B cell (primary cell): Measurements from ENCODE around the gene LTC4S. TPM values are rescaled to one million over a fixed set of nuclear protein-coding genes. Genes with fewer than 3 reads are reported as not detected.

Experiments
- ATAC-seq: fragments of 200-7000 bp; cut with Tn5 transposase; one replicate; pipeline ENCODE4 v1.10.0; 2021; ENCODE audit warnings: low read depth, mild to moderate bottlenecking, moderate number of reproducible peaks, moderate library complexity
- CTCF ChIA-PET: fragments of 350-600 bp; sonication (Branson Sonifier 250); formaldehyde crosslinking; loops from one replicate; lab custom pipeline; 2021; ENCODE audit warnings: antibody characterized with exemption, inconsistent platforms; lab: Charles Lee
- POLR2A ChIA-PET: fragments of 350-600 bp; sonication (Branson Sonifier 250); formaldehyde crosslinking; loops from one replicate; lab custom pipeline; 2021; ENCODE audit warnings: antibody characterized with exemption; lab: Charles Lee
- DNase-seq: peaks from one replicate; pipeline ENCODE4 v3.0.0; 2013
- H2AFZ ChIP-seq: 2 replicates; pipeline ENCODE4 v1.6.1; 2012; ENCODE audit warnings: mild to moderate bottlenecking, low read depth, low read length; ENCODE audit not compliant: insufficient read depth, poor library complexity, severe bottlenecking
- H3K27ac ChIP-seq, 2 donors: 1 replicate in 1 of 2; 2 replicates in 1 of 2; pipeline ENCODE4 v1.5.1; 2012 to 2013; ENCODE audit warnings: low read length in 2 of 2, mild to moderate bottlenecking in 2 of 2, moderate library complexity in 1 of 2
- H3K27me3 ChIP-seq, 4 experiments: fragments of 200-600 bp in 1 of 4; sonication (generic) in 1 of 4; replicated peaks in 1 of 4; 1 replicate in 2 of 4; 2 replicates in 2 of 4; pipeline versions ENCODE4 v1.6.1 to v1.7.0; 2013 to 2016; ENCODE audit warnings: low read length in 3 of 4, mild to moderate bottlenecking in 2 of 4, mixed read lengths in 1 of 4, moderate library complexity in 1 of 4; ENCODE audit not compliant: insufficient read depth in 4 of 4, control insufficient read depth in 3 of 4; ENCODE audit errors: control extremely low read depth in 1 of 4
- H3K36me3 ChIP-seq, 2 experiments: replicated peaks in 1 of 2; 1 replicate in 1 of 2; 2 replicates in 1 of 2; pipeline versions ENCODE4 v1.6.1 to v1.7.1; 2013; ENCODE audit warnings: low read length in 1 of 2; ENCODE audit not compliant: insufficient read depth in 2 of 2, control insufficient read depth in 1 of 2; ENCODE audit errors: control extremely low read depth in 1 of 2, extremely low read depth in 1 of 2
- H3K4me1 ChIP-seq, 2 donors: fragments of 200-600 bp in 1 of 2; sonication (generic) in 1 of 2; 1 replicate in 1 of 2; 2 replicates in 1 of 2; pipeline versions ENCODE4 v1.5.1 to v1.6.1; 2013 to 2017; ENCODE audit warnings: low read length in 2 of 2; ENCODE audit not compliant: control insufficient read depth in 2 of 2, insufficient read depth in 2 of 2
- H3K4me2 ChIP-seq: replicated peaks from 2 replicates; pipeline ENCODE3; 2012; ENCODE audit warnings: mild to moderate bottlenecking, low read depth, low read length; ENCODE audit not compliant: poor library complexity, severe bottlenecking
- H3K4me3 ChIP-seq, 5 experiments: fragments of 200-600 bp in 1 of 5; sonication (generic) in 1 of 5; 1 replicate in 3 of 5; 2 replicates in 2 of 5; pipeline versions ENCODE4 v1.5.1 to v1.7.0; 2011 to 2016; ENCODE audit warnings: low read length in 4 of 5, mild to moderate bottlenecking in 4 of 5, low read depth in 2 of 5, control low read depth in 1 of 5, moderate library complexity in 1 of 5; ENCODE audit not compliant: insufficient read depth in 1 of 5; ENCODE audit errors: control extremely low read depth in 1 of 5, extremely low read depth in 1 of 5
- H3K79me2 ChIP-seq: fragments of 200-600 bp; sonication (generic); one replicate; pipeline ENCODE4 v1.6.0; 2016; ENCODE audit warnings: low read length; ENCODE audit not compliant: control insufficient read depth, insufficient read depth
- H3K9ac ChIP-seq: fragments of 200-600 bp; sonication (generic); 2 replicates; pipeline ENCODE4 v1.6.1; 2017; ENCODE audit warnings: mild to moderate bottlenecking, low read length, moderate library complexity
- H3K9me3 ChIP-seq, 3 donors: one replicate each; pipeline versions ENCODE4 v1.6.1 to v1.7.1; 2013; ENCODE audit warnings: low read length in 2 of 3; ENCODE audit not compliant: control insufficient read depth in 2 of 3, insufficient read depth in 1 of 3; ENCODE audit errors: control extremely low read depth in 1 of 3
- H4K20me1 ChIP-seq: 2 replicates; pipeline ENCODE4 v1.6.0; 2012; ENCODE audit warnings: mild to moderate bottlenecking, low read length; ENCODE audit not compliant: insufficient read depth, control insufficient read depth, poor library complexity, severe bottlenecking
- H3K27ac Mint-ChIP-seq: one replicate; pipeline ENCODE4 v1.8.0; 2021; ENCODE audit warnings: mixed read lengths
- H3K27me3 Mint-ChIP-seq: one replicate; pipeline ENCODE4 v1.8.0; 2021; ENCODE audit warnings: mixed read lengths
- H3K4me1 Mint-ChIP-seq: one replicate; pipeline ENCODE4 v1.8.0; 2021; ENCODE audit warnings: mixed read lengths
- H3K4me3 Mint-ChIP-seq: one replicate; pipeline ENCODE4 v1.8.0; 2021; ENCODE audit warnings: mixed read lengths
- H3K9me3 Mint-ChIP-seq: one replicate; pipeline ENCODE4 v1.8.0; 2022; ENCODE audit warnings: mixed read lengths; ENCODE audit not compliant: insufficient read depth
- EZH2 ChIP-seq: IDR thresholded peaks from 2 replicates; pipeline ENCODE4 v1.6.1; 2012; ENCODE audit warnings: borderline replicate concordance, low read depth, mild to moderate bottlenecking, moderate library complexity, low read length; ENCODE audit not compliant: insufficient read depth, poor library complexity, severe bottlenecking
- WGBS: methylation state at CpG from one replicate; pipeline ENCODE4 v1.1.5; 2013; ENCODE audit warnings: missing lambda C conversion rate; ENCODE audit not compliant: insufficient coverage; 5-methylcytosine and 5-hydroxymethylcytosine counted together
- intact Hi-C: fragments of 100-400 bp; cut with micrococcal nuclease; formaldehyde crosslinking; loops from one replicate; pipeline ENCODE4 v1.10.0; 2022
- polyA plus RNA-seq: library from polyadenylated mRNA; depleted of rRNA; stranded (reverse); fragments of >200 nt; gene quantifications from 2 replicates; pipeline ENCODE4 v1.2.3, GENCODE V29; 2012
- total RNA-seq, 2 donors: library from RNA; stranded (reverse); fragments of 120-200 nt in 1 of 2; gene quantifications; 1 replicate in 1 of 2; 2 replicates in 1 of 2; pipeline versions ENCODE4 v1.2.3 to v1.2.4, GENCODE V29; 2013 to 2022
- TF ChIP-seq, protein P1 (sequence below): fragments of 200-600 bp; IDR thresholded peaks from one replicate; pipeline ENCODE4 v1.8.0; 2022; ENCODE audit warnings: antibody characterized with exemption, mild to moderate bottlenecking

The LTC4S gene
- total and polyA plus RNA-seq, 2 donors (not counting 1 experiment from before 2014, with no cell fraction given) = 0.40 to 3.8 TPM

DNA sequence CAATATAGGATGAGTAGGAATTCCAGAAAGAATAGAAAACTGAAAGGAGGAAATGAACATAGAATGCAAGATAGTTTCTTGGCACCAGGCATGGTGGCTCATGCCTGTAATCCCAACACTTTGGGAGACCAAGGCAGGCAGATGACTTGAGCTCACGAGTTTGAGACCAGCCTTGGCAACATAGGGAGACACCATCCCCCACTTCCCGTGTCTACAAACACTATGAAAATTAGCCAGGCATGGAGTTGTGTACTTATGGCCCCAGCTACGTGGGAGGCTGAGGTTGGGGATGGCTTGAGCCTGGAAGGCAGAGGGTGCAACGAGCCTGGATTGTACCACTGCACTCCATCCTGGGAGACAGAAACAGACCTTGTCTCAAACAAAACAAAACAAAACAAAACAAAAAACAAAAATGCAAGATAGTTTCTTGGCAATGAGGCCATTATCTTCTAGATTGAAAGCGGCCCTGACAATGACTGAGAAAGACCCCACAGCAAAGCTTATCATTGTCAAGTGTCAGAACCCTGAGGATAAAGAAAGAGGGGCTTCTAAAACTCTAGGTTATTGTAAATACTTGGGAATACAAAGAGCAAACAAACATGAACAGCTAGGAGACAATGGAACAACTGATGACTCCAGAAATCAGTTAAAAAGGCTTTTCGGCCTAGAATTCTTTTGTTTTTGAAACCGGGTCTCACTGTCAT is 36.1 kb downstream of the LTC4S start:
- H3K4me3 Mint-ChIP-seq = no peak overlapping the region
- Histone ChIP-seq H3K4me3 (no peak overlapping the region), H3K36me3 (peaks cover 2 to 77% of the 10 kb centered on the region in 2 experiments), H3K4me2 (no peak overlapping the region), H3K9ac (no peak overlapping the region), H3K27ac (no peak overlapping the region), H2AFZ (no peak overlapping the region), H3K4me1 (no peaks in the 10 kb centered on the region), H3K27me3 (no peaks in the 10 kb centered on the region), H4K20me1 (peaks cover 65% of the 10 kb centered on the region), H3K9me3 (no peaks in the 10 kb centered on the region), H3K79me2 (peaks cover 26% of the 10 kb centered on the region)
- POLR2A ChIA-PET = interaction anchor here (1.0 to 1.5 kb wide), 2 partner anchors 8 to 13 kb away, joined by 3 to 4 read pairs; no protein-coding TSS in a partner anchor
- H3K9me3 Mint-ChIP-seq = no peaks in the 10 kb centered on the region
- 90% methylated on average over 3 of the region's 7 CpGs for whole genome bisulfite sequencing
- TF ChIP-seq, protein P1, sequence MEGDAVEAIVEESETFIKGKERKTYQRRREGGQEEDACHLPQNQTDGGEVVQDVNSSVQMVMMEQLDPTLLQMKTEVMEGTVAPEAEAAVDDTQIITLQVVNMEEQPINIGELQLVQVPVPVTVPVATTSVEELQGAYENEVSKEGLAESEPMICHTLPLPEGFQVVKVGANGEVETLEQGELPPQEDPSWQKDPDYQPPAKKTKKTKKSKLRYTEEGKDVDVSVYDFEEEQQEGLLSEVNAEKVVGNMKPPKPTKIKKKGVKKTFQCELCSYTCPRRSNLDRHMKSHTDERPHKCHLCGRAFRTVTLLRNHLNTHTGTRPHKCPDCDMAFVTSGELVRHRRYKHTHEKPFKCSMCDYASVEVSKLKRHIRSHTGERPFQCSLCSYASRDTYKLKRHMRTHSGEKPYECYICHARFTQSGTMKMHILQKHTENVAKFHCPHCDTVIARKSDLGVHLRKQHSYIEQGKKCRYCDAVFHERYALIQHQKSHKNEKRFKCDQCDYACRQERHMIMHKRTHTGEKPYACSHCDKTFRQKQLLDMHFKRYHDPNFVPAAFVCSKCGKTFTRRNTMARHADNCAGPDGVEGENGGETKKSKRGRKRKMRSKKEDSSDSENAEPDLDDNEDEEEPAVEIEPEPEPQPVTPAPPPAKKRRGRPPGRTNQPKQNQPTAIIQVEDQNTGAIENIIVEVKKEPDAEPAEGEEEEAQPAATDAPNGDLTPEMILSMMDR = no peak
- TF ChIP-seq EZH2 = no peak
- H3K27me3 Mint-ChIP-seq = no peaks in the 10 kb centered on the region
- CTCF ChIA-PET = interaction anchor here (0.6 to 3.4 kb wide), 2 partner anchors 17 to 28 kb away, joined by 3 to 12 read pairs; no protein-coding TSS in a partner anchor
- intact Hi-C loops = no loop called here
- peaks cover 9% of the 10 kb centered on the region for H3K4me1 Mint-ChIP-seq
- no peak overlapping the region for H3K27ac Mint-ChIP-seq
- ATAC-seq (no peak), DNase-seq (no peak)

DNA sequence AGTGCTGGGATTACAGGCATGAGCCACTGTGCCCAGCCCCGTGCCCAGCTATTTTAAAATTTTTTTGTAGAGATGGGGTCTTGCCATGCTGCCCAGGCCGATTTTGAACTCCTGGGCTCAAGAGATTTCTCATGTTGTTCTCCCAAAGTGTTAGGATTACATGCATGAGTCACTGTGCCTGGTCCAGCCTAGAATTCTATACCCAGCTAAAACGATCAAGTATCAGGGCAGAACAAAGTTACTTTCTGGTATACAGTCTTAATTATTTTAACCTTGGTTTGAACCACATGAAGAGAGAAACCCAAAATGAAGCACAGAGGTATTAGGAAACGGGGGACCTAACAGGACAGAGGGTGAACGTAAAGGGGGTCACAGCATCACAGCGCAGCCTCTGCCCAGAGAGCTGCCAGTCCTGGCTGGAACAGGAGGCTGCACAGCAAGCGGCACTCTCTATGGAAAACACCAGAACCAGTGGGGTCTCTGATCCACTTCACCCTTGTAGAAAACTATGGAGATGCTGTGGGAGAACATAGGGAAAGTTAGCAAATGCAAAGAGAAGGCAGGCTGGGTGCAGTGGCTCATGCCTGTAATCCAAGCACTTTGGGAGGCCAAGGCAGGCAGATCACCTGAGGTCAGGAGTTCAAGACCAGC is 37.2 kb downstream of the LTC4S start:
- ChIA-PET POLR2A (interaction anchor here (1.5 kb wide), 1 partner anchor 9 kb away, joined by 3 read pairs; no protein-coding TSS in a partner anchor), CTCF (interaction anchor here (3.4 kb wide), 1 partner anchor 29 kb away, joined by 12 read pairs; no protein-coding TSS in a partner anchor)
- H3K79me2 ChIP-seq = peaks cover 15% of the 10 kb centered on the region
- no peak for ATAC-seq
- no peaks in the 10 kb centered on the region for H3K27me3 ChIP-seq
- no peak overlapping the region for H3K4me3 ChIP-seq
- Mint-ChIP-seq H3K27me3 (no peaks in the 10 kb centered on the region), H3K4me1 (peaks cover 9% of the 10 kb centered on the region), H3K4me3 (no peak overlapping the region), H3K9me3 (no peaks in the 10 kb centered on the region), H3K27ac (no peak overlapping the region)
- WGBS = 100% methylated on average over 3 of the region's 7 CpGs
- no peak overlapping the region for H2AFZ ChIP-seq
- no peaks in the 10 kb centered on the region for H3K9me3 ChIP-seq
- no peak overlapping the region for H3K27ac ChIP-seq
- H3K9ac ChIP-seq = no peak overlapping the region
- H4K20me1 ChIP-seq = peaks cover 55% of the 10 kb centered on the region
- no peak overlapping the region for H3K4me2 ChIP-seq
- intact Hi-C loops = no loop called here
- no peaks in the 10 kb centered on the region for H3K4me1 ChIP-seq
- TF ChIP-seq, protein P1 = no peak
- no peak for TF ChIP-seq EZH2
- DNase-seq = no peak
- H3K36me3 ChIP-seq = peaks cover 2 to 69% of the 10 kb centered on the region in 2 experiments
